ENCODE measurements around the gene UROS.

DNA sequence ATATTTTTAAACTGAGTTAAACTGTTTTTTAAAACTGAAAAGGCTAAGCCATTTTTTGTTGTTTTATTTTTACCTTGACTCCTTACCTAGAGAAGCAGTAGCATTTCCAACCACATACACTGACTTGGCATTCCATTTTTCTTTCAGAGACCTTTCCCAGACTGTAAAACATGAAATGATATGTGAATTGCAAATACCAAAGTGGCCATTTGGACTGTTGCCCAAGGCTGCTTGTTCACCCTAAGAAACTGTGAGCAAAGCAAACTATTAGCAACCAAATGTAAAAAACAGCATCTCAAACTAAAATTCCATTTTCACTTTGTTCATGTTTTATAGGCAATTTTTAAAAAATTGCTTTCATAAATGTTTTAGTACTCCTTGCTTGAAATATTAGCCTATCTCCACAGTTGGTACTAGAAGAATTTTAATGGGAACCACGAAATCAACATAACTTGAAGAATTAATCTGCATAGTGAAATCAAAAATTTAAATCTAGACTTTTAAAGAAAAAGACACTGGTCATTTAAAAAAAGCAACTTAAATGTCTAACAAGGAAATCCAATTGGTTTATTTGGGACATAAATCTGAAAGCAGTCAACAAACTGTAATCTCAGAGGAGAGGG lies 10.8 kb downstream of the UROS start:
- TF ChIP-seq, protein P1, sequence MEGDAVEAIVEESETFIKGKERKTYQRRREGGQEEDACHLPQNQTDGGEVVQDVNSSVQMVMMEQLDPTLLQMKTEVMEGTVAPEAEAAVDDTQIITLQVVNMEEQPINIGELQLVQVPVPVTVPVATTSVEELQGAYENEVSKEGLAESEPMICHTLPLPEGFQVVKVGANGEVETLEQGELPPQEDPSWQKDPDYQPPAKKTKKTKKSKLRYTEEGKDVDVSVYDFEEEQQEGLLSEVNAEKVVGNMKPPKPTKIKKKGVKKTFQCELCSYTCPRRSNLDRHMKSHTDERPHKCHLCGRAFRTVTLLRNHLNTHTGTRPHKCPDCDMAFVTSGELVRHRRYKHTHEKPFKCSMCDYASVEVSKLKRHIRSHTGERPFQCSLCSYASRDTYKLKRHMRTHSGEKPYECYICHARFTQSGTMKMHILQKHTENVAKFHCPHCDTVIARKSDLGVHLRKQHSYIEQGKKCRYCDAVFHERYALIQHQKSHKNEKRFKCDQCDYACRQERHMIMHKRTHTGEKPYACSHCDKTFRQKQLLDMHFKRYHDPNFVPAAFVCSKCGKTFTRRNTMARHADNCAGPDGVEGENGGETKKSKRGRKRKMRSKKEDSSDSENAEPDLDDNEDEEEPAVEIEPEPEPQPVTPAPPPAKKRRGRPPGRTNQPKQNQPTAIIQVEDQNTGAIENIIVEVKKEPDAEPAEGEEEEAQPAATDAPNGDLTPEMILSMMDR (conservative IDR thresholded peaks at IDR 0.05 in 1 of 2, IDR thresholded peaks at IDR 0.05 in 1 of 2; ENCODE audit: extremely low read depth in 1 of 2, insufficient read depth in 1 of 2, low read depth in 1 of 2, low read length in 2 of 2): no peak
- no peak for TF ChIP-seq EZH2 (IDR thresholded peaks at IDR 0.05; ENCODE audit: borderline replicate concordance, low read length)
